SK-N-SH (cell line): ENCODE measurements around the gene TIAM1.

ENCODE experiments used
- CHD2 ChIP-seq: fragments of 150-350 bp; IDR thresholded peaks from 2 replicates; pipeline ENCODE4 v1.6.1; 2018; ENCODE audit warnings: low read length; ENCODE audit not compliant: partially characterized antibody
- GATA2 ChIP-seq: sonication (generic); formaldehyde crosslinking; IDR thresholded peaks from 2 replicates; pipeline ENCODE4 v1.5.0; 2020; ENCODE audit warnings: mild to moderate bottlenecking, missing genetic modification reagents
- MEF2A ChIP-seq: IDR thresholded peaks from 2 replicates; pipeline ENCODE4 v1.4.0; 2012; ENCODE audit warnings: low read depth, borderline replicate concordance
- RCOR1 ChIP-seq: fragments of 150-350 bp; IDR thresholded peaks from 2 replicates; pipeline ENCODE4 v1.6.1; 2017; ENCODE audit warnings: antibody characterized with exemption, low read length
- RXRA ChIP-seq: IDR thresholded peaks from 2 replicates; pipeline ENCODE4 v1.4.0; 2012; ENCODE audit warnings: low read depth, mild to moderate bottlenecking, borderline replicate concordance
- TF ChIP-seq, protein P1 (sequence below): IDR thresholded peaks from 2 replicates; pipeline ENCODE4 v1.4.0; 2012; ENCODE audit warnings: low read depth
- TF ChIP-seq, protein P2 (sequence below): fragments of 150-350 bp; IDR thresholded peaks from 2 replicates; pipeline ENCODE4 v1.6.1; 2017; ENCODE audit warnings: antibody characterized with exemption, low read length, low read depth, borderline replicate concordance
- TF ChIP-seq, protein P3 (sequence below): fragments of 200-600 bp; sonication (generic); IDR thresholded peaks from 2 replicates; pipeline ENCODE4 v1.6.1; 2017; ENCODE audit warnings: antibody characterized with exemption, mild to moderate bottlenecking, moderate library complexity

DNA sequence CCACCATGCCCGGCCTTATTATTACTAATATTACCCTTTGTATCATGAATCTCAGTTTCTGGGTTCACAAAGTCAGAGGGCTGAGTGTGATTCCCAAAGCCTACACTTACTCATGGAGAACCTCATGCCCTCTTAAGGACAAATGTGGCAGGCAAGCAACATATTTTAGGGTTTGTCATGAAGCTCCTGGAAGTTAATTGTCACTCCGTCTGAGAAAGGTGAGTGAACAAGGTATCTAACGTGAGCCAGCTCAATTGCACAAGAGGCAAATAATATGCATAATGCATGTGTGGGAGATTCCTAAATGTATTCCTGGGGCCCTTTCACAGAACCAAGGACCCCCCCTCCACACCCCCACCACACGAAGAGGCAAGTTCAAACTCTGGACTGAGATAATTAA lies 10.1 kb upstream of the TIAM1 start:
- TF ChIP-seq, protein P1, sequence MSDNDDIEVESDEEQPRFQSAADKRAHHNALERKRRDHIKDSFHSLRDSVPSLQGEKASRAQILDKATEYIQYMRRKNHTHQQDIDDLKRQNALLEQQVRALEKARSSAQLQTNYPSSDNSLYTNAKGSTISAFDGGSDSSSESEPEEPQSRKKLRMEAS = no peak
- TF ChIP-seq GATA2 (no peak), RXRA (no peak), RCOR1 (no peak), CHD2 (no peak), MEF2A (no peak)
- TF ChIP-seq, protein P2, sequence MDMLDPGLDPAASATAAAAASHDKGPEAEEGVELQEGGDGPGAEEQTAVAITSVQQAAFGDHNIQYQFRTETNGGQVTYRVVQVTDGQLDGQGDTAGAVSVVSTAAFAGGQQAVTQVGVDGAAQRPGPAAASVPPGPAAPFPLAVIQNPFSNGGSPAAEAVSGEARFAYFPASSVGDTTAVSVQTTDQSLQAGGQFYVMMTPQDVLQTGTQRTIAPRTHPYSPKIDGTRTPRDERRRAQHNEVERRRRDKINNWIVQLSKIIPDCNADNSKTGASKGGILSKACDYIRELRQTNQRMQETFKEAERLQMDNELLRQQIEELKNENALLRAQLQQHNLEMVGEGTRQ = no peak
- TF ChIP-seq, protein P3, sequence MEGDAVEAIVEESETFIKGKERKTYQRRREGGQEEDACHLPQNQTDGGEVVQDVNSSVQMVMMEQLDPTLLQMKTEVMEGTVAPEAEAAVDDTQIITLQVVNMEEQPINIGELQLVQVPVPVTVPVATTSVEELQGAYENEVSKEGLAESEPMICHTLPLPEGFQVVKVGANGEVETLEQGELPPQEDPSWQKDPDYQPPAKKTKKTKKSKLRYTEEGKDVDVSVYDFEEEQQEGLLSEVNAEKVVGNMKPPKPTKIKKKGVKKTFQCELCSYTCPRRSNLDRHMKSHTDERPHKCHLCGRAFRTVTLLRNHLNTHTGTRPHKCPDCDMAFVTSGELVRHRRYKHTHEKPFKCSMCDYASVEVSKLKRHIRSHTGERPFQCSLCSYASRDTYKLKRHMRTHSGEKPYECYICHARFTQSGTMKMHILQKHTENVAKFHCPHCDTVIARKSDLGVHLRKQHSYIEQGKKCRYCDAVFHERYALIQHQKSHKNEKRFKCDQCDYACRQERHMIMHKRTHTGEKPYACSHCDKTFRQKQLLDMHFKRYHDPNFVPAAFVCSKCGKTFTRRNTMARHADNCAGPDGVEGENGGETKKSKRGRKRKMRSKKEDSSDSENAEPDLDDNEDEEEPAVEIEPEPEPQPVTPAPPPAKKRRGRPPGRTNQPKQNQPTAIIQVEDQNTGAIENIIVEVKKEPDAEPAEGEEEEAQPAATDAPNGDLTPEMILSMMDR = no peak
